Measurements from ENCODE around the gene EXOC3L2.
A peak's percentile ranks its signal among the peaks of the same experiment; 100 is the strongest.

The EXOC3L2 gene

DNA sequence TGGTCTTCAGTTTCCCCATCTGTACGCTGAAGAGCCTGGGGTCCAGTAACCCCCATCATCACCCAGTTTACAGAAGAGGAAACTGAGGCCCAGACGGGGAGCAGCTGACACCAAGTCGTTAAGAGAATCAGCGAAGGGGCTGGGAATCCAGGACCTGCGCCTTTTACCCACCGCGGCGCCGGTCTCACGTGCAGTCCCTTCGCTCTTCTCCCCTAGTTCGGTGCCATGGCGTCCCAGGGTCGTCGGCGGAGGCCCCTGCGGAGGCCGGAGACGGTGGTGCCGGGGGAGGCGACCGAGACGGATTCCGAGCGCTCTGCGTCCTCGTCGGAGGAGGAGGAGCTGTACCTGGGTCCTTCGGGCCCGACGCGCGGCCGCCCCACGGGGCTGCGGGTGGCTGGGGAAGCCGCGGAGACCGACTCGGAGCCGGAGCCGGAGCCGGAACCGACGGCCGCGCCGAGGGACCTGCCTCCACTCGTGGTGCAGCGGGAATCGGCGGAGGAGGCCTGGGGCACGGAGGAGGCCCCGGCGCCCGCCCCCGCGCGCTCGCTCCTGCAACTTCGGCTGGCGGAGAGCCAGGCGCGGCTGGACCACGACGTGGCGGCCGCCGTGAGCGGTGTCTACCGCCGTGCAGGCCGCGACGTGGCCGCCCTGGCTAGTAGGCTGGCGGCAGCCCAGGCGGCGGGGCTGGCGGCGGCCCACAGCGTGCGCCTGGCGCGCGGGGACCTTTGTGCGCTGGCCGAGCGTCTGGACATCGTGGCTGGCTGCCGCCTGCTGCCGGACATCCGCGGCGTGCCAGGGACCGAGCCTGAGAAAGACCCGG is 65.9 kb downstream of the EXOC3L2 start:
- no peak for DNase-seq (ENCODE audit: low read depth)

DNA sequence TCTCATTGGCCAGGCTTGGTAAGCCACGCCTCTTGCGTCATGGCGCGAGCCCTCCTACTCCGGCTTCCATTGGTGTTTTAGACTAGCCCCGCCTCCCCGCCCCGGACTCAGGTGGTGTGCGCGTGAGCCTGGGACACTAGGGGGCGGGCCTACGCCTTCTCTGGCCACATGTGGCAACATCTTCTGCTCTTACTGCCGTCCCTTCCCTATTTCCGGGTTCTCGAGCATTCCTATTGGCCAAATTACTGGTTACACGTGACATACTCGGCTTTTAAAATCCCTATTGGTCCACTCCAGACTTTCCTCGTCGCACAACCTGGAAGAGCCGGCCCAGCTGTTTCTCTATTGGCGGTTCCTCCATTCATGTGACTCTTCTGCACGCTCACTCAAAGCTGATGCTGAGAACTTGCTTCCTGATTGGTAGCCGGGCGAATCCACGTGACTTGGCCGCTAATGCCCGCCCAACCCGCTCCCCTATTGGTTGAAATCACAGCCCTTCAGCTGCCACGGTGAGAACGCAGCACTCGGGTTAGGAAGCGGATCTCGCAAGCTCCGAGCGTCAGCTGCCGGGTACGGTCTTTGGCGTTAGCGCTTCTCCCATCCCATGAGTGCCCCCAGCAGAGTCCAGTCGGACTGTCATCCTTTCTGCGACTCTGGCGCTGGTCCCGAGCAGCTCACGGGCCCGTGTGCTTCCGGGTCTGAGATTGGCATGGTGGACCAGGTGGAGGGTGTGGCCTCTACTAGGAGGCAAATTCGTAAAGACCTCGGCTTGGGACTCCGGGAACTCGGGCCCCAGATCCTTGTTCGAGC is 66.7 kb downstream of the EXOC3L2 start, which contains the start of gene BLOC1S3:
TSS of gene BLOC1S3 (plus strand) at position 523 of the 810 bp plus-strand sequence. CDS start 513 bp downstream, outside the sequence.
- peak; percentile 100 for DNase-seq (ENCODE audit: low read depth)

DNA sequence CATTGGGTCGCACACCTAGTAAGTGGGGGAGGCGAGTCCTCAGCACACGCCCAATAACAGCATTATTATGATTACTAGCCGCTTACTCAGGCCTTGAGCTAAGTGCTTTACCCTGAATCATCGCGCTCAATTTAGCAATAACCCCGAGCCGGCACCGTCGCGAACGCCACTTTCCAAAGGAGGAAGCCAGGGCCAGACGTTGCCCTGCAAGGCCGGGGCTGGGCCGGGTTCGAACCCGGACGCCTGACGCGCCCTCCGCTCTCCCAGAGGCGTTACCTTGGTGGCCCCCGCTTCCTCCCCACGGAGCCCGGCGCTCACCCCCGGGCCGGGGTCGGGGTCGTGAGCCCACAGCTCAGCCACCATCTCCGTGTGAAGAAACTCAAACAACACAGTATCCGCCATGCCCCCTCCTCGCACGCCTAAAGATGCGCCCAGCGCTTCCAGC is 67.4 kb downstream of the EXOC3L2 start, which contains the start of gene TRAPPC6A:
TSS of gene TRAPPC6A (minus strand) at position 421 of the 445 bp plus-strand sequence. CDS start at position 402, 19 bp downstream.
- DNase-seq (ENCODE audit: low read depth) = peak; percentile 30

DNA sequence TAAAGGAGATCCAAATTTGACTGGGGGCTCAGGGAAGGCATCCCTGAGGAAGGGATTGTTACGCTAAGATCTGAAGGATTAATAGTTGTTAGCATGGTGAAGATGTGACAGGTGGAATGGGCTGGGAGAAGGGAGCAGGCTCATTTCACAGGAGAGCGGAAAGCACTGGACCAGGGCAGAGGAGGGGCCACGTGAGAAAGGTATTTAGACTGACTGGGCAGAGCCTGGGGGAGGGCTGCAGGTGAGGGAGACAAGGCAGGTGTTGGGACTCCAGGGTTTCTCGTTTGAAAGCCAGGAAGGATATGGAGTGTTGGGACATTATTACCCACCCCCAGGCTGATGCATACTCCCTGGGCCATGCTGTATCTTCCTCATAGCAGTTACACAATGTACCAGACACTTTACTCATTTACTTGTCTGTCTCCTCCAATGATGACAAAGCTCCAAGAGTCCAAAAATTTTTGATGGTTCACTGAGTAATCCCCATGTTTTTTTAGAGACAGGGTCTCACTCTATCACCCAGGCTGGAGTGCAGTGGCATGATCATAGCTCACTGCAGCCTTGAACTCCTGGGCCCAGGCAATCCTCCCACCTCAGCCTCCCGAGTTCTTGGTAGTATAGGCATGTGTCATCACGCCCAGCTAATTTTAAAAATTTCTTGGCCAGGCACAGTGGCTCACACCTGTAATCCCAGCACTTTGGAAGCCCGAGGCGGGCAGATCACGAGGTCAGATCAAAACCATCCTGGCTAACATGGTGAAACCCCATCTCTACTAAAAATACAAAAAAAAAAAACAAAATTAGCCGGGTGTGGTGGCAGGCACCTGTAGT is 69.5 kb downstream of the EXOC3L2 start:
- DNase-seq (ENCODE audit: low read depth) = no peak

DNA sequence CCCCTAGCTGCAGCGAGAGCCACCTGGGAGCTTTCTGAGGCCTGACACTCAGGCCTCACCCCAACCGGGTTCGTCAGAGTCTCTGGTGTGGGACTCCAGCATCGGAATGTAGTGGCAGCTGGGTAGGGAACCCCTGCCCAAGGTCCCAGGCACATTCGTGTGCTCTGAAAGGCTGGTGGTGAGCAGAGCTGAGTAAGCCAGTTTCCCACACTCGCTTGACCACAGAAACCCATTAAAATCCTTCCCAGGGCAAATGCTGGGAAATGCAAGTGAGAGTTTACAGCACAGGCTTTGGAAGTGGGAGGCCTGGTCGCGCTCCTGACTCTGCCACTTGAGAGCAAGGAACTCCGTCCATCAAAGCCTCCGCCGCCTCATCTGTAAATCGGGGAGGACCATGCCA is 71.4 kb downstream of the EXOC3L2 start:
- DNase-seq (ENCODE audit: low read depth) = no peak

DNA sequence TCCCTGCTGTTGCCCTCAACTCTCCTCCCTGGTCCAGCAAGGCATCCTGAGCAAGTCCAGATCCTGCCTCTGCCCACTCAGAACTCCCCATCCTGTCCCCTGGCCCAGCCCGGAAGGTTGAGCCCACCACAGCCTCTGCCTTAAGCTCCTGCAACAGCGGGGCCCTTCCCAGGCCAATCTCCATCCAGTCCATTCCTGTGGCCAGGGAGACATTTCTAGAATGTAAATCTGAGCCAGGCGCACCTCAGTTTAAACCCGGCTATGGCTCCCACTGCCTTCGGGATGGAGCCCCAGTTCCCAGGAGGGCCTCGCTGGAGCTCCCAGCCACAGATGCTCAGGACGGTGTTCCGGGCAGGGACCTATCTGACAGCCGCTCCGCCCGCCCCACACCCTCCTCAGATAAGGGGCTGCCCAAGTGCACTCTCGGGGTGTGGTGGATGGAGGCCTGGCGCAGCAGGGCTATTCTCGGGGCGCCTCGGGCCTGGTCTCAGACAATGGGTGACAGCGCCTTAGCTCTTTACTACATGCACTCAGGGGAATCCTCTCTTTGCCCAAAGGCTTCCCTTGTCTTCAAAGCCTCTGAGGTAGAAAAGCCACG is 72.5 kb downstream of the EXOC3L2 start:
- no peak for DNase-seq (ENCODE audit: low read depth)

DNA sequence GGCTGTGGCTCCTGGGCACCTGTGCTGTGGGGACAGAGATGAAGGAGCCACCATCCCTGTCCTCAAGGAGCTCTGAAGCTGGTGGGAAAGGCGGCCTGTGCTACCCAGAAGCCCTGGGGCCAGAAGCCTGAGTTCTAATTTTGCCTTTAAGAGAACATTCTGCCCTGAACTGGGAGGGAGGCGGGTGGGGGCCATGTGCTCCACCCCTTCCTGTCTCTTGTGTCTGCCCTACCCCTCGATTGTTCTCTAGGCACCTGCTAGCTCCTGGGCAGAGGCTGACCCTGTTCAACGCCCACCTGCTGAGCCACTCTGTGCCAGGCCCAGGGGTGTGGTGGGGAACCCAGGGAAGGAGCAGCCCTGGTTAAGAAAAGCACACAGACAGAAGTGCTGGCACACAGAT is 73.0 kb downstream of the EXOC3L2 start:
- DNase-seq (ENCODE audit: low read depth) = no peak

DNA sequence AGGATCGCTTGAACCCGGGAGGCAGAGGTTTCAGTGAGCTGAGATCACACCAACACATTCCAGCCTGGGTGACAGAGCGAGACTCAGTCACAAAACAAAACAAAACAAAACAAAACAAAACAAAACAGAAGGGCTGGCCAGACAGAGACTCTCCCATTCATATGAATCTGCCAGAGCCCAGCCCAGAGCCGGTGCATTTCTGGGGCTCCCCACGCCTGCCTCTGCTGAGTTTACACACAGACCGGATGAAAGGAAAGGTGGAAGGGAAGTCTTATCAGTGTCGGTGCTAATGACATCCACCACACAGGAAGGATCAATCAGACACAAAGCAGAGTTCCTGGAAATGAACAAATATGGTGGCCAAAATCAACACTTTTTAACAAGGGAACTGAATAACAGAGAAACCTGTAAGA is 74.0 kb downstream of the EXOC3L2 start:
- no peak for DNase-seq (ENCODE audit: low read depth)

DNA sequence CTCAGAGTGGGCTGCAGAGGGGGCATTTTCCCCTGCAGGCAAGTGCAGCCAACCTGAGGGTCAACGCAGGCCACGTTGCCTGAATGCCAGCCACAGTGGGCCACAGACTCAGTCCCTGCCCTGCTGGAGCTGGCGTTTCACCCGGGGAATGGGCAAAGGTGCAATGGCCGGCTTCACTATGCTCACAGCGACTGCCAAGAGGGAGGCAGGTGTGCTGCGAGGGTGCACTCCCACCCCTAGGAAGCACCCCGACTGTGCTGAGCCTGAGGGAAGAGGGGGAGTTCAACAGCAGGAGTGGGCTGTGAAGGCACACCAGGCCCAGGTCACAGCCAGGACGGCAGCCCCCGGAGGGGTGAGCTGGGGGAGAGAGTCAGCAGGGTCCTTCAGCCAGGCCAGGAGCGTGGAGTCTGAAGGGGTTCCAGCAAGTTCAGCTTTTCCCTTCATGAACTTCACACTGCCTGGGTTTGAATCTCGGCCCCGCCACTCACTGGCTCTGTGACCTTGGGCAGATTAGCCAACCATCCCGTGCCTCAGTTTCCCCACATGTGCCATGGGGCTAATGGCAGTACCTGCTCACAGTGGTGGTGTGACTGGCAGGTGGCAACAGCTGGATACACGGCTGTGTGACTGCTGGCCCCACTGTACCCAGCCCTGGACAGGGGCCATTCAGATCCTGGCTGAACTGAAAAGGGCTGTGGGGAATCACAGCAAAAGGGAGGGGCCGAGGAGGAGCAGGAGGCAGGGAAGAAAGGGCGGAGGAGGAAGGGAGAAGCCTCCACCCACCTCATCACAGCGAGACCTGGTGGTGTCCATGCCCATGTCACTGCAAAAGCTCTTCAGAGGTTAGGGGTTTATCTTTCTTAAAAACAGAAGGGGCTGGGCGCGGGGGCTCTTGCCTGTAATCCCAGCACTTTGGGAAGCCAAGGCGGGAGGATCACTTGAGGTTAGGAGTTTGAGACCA is 74.8 kb downstream of the EXOC3L2 start:
- DNase-seq (ENCODE audit: low read depth) = no peak

DNA sequence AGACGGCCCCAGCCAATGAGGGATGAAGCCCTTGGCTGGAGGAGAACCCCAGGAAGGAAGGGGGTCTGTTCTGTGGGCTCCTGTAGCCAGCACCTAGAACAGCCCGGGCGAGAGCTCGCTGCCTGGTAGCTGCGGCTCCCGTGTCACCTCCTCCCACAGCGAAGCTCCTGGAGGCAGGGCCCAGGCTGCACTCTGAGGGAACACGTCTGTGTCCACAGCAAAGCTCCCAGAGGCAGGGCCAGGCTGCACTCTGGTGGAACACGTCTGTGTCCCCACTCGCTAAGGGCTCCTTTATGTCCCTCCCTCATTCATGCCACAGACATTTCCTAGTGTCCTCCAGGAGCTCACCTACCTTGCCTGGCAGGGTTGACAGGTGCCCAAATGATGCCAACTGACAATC is 75.6 kb downstream of the EXOC3L2 start:
- DNase-seq (ENCODE audit: low read depth) = no peak

DNA sequence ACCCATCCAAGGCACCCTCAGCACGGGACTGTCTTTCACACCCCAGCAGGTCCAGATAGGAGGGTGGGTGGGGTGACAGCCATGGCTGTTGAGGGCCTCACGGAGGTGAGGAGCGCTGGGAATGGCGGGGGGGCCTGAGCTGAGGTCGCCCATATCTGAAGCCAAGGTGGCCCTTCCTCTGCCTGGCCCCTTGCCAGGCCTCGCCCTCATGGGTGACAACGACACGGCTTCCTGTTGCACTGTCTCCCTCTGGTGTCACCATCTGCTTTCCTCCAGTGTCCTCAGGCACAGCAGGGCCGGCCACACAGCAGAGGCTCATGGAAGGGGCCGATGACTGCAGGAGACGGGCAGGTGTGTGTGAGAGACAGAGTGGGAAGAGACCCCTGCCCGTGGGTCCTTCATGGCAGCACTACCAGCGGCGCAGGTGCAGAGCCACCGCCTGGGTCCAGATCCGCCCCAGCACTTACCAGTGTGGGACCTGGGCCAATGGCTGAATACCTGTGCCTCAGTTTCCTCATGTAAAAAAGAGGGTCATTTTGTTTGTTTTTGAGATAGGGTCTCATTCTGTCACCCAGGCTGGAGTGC is 76.3 kb downstream of the EXOC3L2 start:
- no peak for DNase-seq (ENCODE audit: low read depth)

DNA sequence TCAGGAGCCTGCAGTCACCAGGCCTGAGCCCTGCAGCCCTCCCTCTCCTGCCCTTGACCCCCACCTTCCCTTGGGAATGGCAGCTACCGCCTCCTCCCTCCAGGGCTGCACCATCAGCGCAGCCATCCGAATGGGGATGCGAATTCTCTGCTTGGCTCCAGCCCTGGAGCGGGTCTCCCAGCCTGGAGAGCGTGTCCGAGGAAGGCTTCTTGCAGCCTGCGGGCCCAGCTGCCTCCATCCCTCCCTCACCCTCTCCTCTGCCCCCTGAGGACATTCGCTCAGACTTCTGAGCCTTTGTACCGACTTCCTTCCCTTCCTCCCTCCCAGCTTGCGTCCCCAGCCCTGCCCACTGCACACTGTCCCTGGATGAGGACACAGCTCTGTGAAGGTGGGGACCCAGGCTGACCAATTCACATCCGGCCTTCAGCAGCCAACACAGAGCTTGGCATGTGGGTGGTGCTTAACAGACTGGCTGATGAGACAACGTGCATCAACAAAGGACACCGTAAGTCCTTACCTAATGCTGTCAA is 78.4 kb downstream of the EXOC3L2 start:
- DNase-seq (ENCODE audit: low read depth) = no peak

DNA sequence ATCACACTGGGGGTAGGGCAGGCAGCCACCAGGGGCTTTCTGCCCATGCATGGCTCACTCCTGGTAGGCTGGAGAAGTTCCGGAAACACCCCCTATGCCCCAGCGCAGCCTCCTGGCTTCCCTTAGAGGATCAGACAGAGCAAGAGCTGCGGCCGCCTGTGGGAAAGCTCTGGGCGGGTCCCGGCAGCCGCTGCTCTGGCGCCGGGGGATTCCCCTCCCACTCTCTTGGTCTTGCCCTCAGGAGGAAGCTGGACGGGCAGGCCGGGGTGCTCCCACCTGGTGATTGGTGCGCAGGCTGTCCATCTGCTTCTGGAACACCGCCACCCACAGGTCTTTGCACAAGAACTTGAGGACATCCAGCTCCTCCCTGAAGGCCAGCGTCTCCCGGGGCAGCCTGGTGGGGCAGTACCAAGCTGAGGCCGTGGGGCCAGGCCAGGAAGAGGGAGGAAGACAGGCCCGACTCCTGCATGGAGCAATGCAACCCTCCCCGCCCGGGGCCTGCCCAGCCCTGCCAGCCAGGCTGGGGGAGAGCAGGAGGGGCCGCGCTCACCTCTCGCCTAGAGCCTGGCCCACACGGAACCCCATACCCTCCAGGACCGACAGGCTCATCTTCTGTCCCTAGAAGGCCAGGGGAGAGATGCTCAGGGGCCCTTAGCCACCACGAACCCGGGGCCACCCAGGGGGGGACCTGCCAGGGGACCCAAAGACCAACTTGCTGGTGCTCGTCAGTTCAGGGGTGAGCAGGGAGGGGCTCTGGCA is 80.5 kb downstream of the EXOC3L2 start:
- DNase-seq (ENCODE audit: low read depth) = peak; percentile 22

DNA sequence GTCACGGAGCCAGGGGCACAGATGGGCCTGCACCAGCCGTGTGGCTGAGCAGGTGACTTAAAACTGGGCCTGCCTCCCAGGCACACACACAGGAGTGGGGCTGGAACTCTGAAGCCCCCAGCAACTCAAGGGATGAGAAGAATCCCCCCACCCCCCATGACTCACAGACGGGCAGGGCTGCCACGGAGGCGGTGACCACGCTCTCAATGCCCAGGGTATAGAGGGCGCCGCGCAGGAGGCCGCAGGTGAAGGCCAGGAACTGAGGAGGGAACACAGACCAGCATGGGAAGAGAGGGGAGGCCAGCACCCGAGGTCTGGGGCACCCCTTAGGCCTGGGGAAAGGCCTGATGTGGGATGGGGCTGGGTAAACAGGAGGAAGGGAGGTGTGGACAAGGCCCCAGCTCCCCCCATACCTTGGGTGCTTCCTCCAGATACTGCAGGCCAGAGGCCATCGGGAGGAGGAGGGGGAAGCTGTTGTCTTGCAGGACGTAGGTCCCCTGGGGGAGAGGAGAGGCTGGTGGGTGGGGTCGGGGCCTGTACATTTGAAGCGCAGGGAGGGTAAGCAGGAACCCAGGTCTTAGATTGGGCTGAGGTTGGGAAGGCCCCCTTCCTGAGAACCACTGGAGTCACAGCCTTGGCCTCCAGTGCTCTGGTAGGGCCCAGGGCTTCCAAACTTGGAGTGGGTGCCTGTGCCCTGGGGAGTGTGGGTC is 81.3 kb downstream of the EXOC3L2 start:
- no peak for DNase-seq (ENCODE audit: low read depth)

DNA sequence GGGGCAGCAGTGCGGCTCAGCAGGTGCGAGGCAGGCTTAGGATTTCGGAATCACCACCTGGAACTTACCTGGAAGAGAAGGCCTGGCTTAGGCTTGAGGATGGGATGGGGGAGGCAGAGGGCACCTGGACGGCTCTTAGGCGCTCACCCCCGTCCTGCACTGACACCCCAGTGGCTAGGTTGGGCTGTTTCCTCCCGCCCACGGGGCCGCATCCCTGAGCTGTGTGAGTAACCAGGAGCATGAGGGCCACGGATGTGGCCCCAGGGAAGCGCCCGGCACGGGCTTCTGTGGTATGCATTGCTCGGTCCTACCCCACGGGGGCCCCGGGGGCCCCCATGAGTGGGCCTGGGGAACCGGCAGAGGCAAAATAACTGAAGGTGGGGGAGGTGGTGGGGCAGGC is 82.1 kb downstream of the EXOC3L2 start:
- DNase-seq (ENCODE audit: low read depth) = no peak

DNA sequence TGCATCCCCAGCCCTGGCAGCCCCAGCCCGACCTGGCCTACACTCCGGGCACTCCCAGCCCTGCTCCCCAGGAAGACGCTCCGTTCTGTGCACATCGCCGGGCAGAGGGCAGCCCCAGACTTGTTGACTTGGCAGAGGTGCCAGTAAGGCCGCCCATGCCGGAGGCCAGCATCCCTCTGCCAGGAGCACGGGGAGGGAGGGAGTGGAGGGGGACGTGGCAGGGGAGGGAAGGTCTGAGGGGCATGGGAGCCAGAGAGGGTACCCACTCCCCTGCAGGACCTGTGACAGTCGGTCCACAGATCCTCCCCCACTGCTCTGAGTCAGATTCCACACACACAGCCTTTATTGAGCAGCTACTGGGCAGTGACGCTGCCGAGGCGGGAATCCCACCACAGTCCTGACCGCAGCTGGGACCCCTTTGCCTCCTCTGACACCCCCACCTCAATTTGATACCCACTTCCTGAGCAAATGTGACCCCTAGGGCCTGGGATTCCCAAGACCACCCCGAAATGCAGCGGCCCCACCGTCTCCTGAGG is 82.5 kb downstream of the EXOC3L2 start:
- DNase-seq (ENCODE audit: low read depth) = no peak

Data from non-pigmented ciliary epithelial cell (primary cell).